IMR-90 (cell line): ENCODE results near the gene PCYT1A. TPM values are rescaled to one million over a fixed set of nuclear protein-coding genes. Genes with fewer than 3 reads are reported as not detected.

Experiments
- ATAC-seq: fragments of 200-7000 bp; cut with Tn5 transposase; 2 replicates; pipeline ENCODE4 v1.9.1; 2020; ENCODE audit warnings: low read depth, mild to moderate bottlenecking, moderate library complexity
- BruUV-seq: library from RNA; stranded (reverse); fragments of 400-500 nt; replicated peaks from 2 replicates; lab custom pipeline; 2021; lab: Mats Ljungman, UMichigan
- CTCF ChIA-PET: fragments of 300-600 bp; formaldehyde crosslinking; extraction: SDS; loops from one replicate; lab custom pipeline; 2021; ENCODE audit warnings: antibody characterized with exemption; lab: Yijun Ruan, JAX
- POLR2A ChIA-PET: fragments of 300-600 bp; sonication (Branson Sonifier 250); formaldehyde crosslinking; loops from one replicate; lab custom pipeline; 2022; ENCODE audit warnings: antibody characterized with exemption; ENCODE audit not compliant: unreplicated experiment; lab: Charles Lee
- DNase-seq: peaks from one replicate; pipeline ENCODE4 v3.0.0; 2013
- H2AFZ ChIP-seq: replicated peaks from 2 replicates; pipeline ENCODE3; 2013; ENCODE audit warnings: low read length, mild to moderate bottlenecking; ENCODE audit not compliant: poor library complexity
- H2AK5ac ChIP-seq: 2 replicates; pipeline ENCODE4 v1.6.1; 2013; ENCODE audit warnings: low read depth, low read length, inconsistent platforms
- H2AK9ac ChIP-seq: replicated peaks from 2 replicates; pipeline ENCODE3; 2013; ENCODE audit warnings: mild to moderate bottlenecking, low read depth, low read length, moderate library complexity; ENCODE audit not compliant: poor library complexity
- H2BK120ac ChIP-seq: 2 replicates; pipeline ENCODE4 v1.6.1; 2013; ENCODE audit warnings: low read depth, low read length, inconsistent platforms
- H2BK15ac ChIP-seq: 3 replicates; pipeline ENCODE4 v1.6.1; 2013; ENCODE audit warnings: low read depth, low read length, inconsistent platforms
- H2BK20ac ChIP-seq: 2 replicates; pipeline ENCODE4 v1.6.1; 2013; ENCODE audit warnings: low read depth, mild to moderate bottlenecking, inconsistent platforms, low read length, moderate library complexity
- H2BK5ac ChIP-seq: 2 replicates; pipeline ENCODE4 v1.6.1; 2013; ENCODE audit warnings: mild to moderate bottlenecking, low read depth, low read length, inconsistent platforms; ENCODE audit not compliant: poor library complexity, severe bottlenecking
- H3K14ac ChIP-seq: replicated peaks from 2 replicates; pipeline ENCODE4 v1.6.1; 2013; ENCODE audit warnings: low read depth, low read length, inconsistent platforms
- H3K18ac ChIP-seq: 2 replicates; pipeline ENCODE4 v1.6.1; 2013; ENCODE audit warnings: low read depth, low read length, control low read depth
- H3K23ac ChIP-seq: 2 replicates; pipeline ENCODE4 v1.6.1; 2013; ENCODE audit warnings: low read depth, low read length, inconsistent platforms
- H3K27ac ChIP-seq: 2 replicates; pipeline ENCODE4 v1.5.1; 2013; ENCODE audit warnings: mild to moderate bottlenecking, control low read depth, low read length; ENCODE audit not compliant: insufficient read depth
- H3K27me3 ChIP-seq: 2 replicates; pipeline ENCODE4 v1.6.1; 2013; ENCODE audit warnings: low read length; ENCODE audit not compliant: control insufficient read depth, insufficient read depth
- H3K36me3 ChIP-seq: 2 replicates; pipeline ENCODE4 v1.6.1; 2013; ENCODE audit warnings: low read length, mixed read lengths; ENCODE audit not compliant: control insufficient read depth, insufficient read depth
- H3K4ac ChIP-seq: 2 replicates; pipeline ENCODE4 v1.6.1; 2013; ENCODE audit warnings: low read depth, low read length, inconsistent platforms
- H3K4me1 ChIP-seq: 2 replicates; pipeline ENCODE4 v1.6.1; 2013; ENCODE audit warnings: low read length, mixed read lengths; ENCODE audit not compliant: control insufficient read depth, insufficient read depth
- H3K4me2 ChIP-seq: 2 replicates; pipeline ENCODE4 v1.6.1; 2013; ENCODE audit warnings: low read depth, mild to moderate bottlenecking, control low read depth, low read length, moderate library complexity
- H3K4me3 ChIP-seq: 2 replicates; pipeline ENCODE4 v1.5.1; 2013; ENCODE audit warnings: low read depth, mild to moderate bottlenecking, control low read depth, low read length, moderate library complexity; ENCODE audit not compliant: insufficient read depth
- H3K56ac ChIP-seq: 2 replicates; pipeline ENCODE4 v1.6.1; 2013; ENCODE audit warnings: low read length, inconsistent platforms; ENCODE audit not compliant: insufficient read depth; ENCODE audit errors: extremely low read depth
- H3K79me1 ChIP-seq, 2 experiments: 2 replicates each; pipeline ENCODE4 v1.6.1; 2013; ENCODE audit warnings: low read length in 2 of 2, inconsistent platforms in 1 of 2, low read depth in 1 of 2
- H3K9ac ChIP-seq: 2 replicates; pipeline ENCODE4 v1.6.1; 2013; ENCODE audit warnings: low read depth, low read length, control low read depth
- H3K9me1 ChIP-seq: 2 replicates; pipeline ENCODE4 v1.6.1; 2013; ENCODE audit warnings: low read length, inconsistent platforms; ENCODE audit not compliant: insufficient read depth
- H3K9me3 ChIP-seq: 2 replicates; pipeline ENCODE4 v1.6.1; 2013; ENCODE audit warnings: low read length; ENCODE audit not compliant: control insufficient read depth, insufficient read depth
- H4K20me1 ChIP-seq: 2 replicates; pipeline ENCODE4 v1.6.1; 2013; ENCODE audit warnings: low read length, inconsistent platforms; ENCODE audit not compliant: insufficient read depth
- H4K5ac ChIP-seq: 2 replicates; pipeline ENCODE4 v1.6.1; 2013; ENCODE audit warnings: mild to moderate bottlenecking, low read depth, low read length, control low read depth
- H4K8ac ChIP-seq, 2 experiments: 2 replicates each; pipeline ENCODE4 v1.6.1; 2013; ENCODE audit warnings: low read depth in 2 of 2, low read length in 2 of 2, control low read depth in 1 of 2, inconsistent platforms in 1 of 2
- H4K91ac ChIP-seq: 2 replicates; pipeline ENCODE4 v1.6.1; 2013; ENCODE audit warnings: low read depth, low read length, inconsistent platforms; ENCODE audit not compliant: insufficient read depth
- BHLHE40 ChIP-seq: fragments of 150-350 bp; IDR thresholded peaks from 2 replicates; pipeline ENCODE4 v1.6.1; 2016; ENCODE audit warnings: mild to moderate bottlenecking, low read depth, low read length
- CEBPB ChIP-seq: IDR thresholded peaks from 2 replicates; pipeline ENCODE4 v1.6.1; 2012; ENCODE audit warnings: low read depth, low read length, improper control_type of control experiment
- CHD1 ChIP-seq: IDR thresholded peaks from 2 replicates; pipeline ENCODE4 v1.6.1; 2012; ENCODE audit warnings: low read depth, low read length, improper control_type of control experiment
- FOS ChIP-seq: fragments of 150-350 bp; IDR thresholded peaks from 2 replicates; pipeline ENCODE4 v1.6.1; 2016; ENCODE audit warnings: low read depth, low read length
- MAFK ChIP-seq: IDR thresholded peaks from 2 replicates; pipeline ENCODE4 v1.6.1; 2012; ENCODE audit warnings: low read depth, low read length, improper control_type of control experiment
- MAZ ChIP-seq: IDR thresholded peaks from 2 replicates; pipeline ENCODE4 v1.6.1; 2012; ENCODE audit warnings: low read depth, mild to moderate bottlenecking, low read length, improper control_type of control experiment, moderate library complexity, borderline replicate concordance
- MXI1 ChIP-seq: IDR thresholded peaks from 2 replicates; pipeline ENCODE4 v1.6.1; 2012; ENCODE audit warnings: low read depth, mild to moderate bottlenecking, low read length, moderate library complexity, borderline replicate concordance
- NFE2L2 ChIP-seq: fragments of 150-350 bp; IDR thresholded peaks from 2 replicates; pipeline ENCODE4 v1.6.1; 2016; ENCODE audit warnings: low read depth, mild to moderate bottlenecking, low read length
- POLR2A ChIP-seq: IDR thresholded peaks from 2 replicates; pipeline ENCODE4 v1.6.1; 2012; ENCODE audit warnings: mild to moderate bottlenecking, low read depth, low read length
- RAD21 ChIP-seq: IDR thresholded peaks from 2 replicates; pipeline ENCODE4 v1.6.1; 2012; ENCODE audit warnings: low read length, improper control_type of control experiment
- RCOR1 ChIP-seq: IDR thresholded peaks from 2 replicates; pipeline ENCODE4 v1.6.1; 2012; ENCODE audit warnings: mild to moderate bottlenecking, low read length, improper control_type of control experiment; ENCODE audit not compliant: insufficient replicate concordance
- RFX5 ChIP-seq: IDR thresholded peaks from 2 replicates; pipeline ENCODE4 v1.8.0; 2012; ENCODE audit warnings: low read depth, mild to moderate bottlenecking, low read length, moderate library complexity
- SMC3 ChIP-seq: fragments of 150-350 bp; IDR thresholded peaks from 2 replicates; pipeline ENCODE4 v1.6.1; 2016; ENCODE audit warnings: low read depth, mild to moderate bottlenecking, antibody characterized with exemption, low read length, moderate library complexity
- WGBS, 2 experiments: methylation state at CpG; one replicate each; pipeline versions ENCODE4 v1.1.5 to v1.1.7; 2013; ENCODE audit warnings: missing lambda C conversion rate in 2 of 2; ENCODE audit not compliant: insufficient read length in 1 of 2; ENCODE audit errors: extremely low coverage in 2 of 2; 5-methylcytosine and 5-hydroxymethylcytosine counted together
- dilution Hi-C: fragments of 300-500 bp; cut with HindIII; formaldehyde crosslinking; loops from one replicate; pipeline ENCODE4 v1.14.3; 2018; ENCODE audit warnings: low sequenced_read_pairs; ENCODE audit not compliant: unreplicated experiment
- in situ Hi-C: fragments of 300-500 bp; cut with MboI; formaldehyde crosslinking; loops from 3 replicates; pipeline ENCODE4 v1.14.3; 2019; ENCODE audit warnings: low sequenced_read_pairs, inconsistent platforms, mixed read lengths
- intact Hi-C: fragments of 100-400 bp; cut with micrococcal nuclease; formaldehyde crosslinking; loops from 2 replicates; pipeline ENCODE4 v1.10.0; 2022
- polyA plus RNA-seq, 3 experiments: library from polyadenylated mRNA; depleted of rRNA; stranded (reverse); fragments of >200 nt; gene quantifications; 2 replicates each; pipeline ENCODE4 v1.2.3, GENCODE V29; 2012; ENCODE audit warnings: low replicate concordance in 1 of 3
- total RNA-seq: library from RNA; depleted of rRNA; stranded (reverse); fragments of >200 nt; gene quantifications from 2 replicates; pipeline ENCODE4 v1.2.3, GENCODE V29; 2012
- TF ChIP-seq, protein P1 (sequence below): fragments of 150-350 bp; IDR thresholded peaks from 2 replicates; pipeline ENCODE4 v1.6.1; 2017; ENCODE audit warnings: mild to moderate bottlenecking, antibody characterized with exemption, low read length, low read depth
- TF ChIP-seq, protein P2 (sequence below): conservative IDR thresholded peaks from 2 replicates; pipeline ENCODE4 v1.5.1; 2012; ENCODE audit warnings: mild to moderate bottlenecking, low read depth, low read length, improper control_type of control experiment
- TF ChIP-seq, protein P3 (sequence below): fragments of 150-350 bp; IDR thresholded peaks from 2 replicates; pipeline ENCODE4 v1.6.1; 2016; ENCODE audit warnings: low read depth, mild to moderate bottlenecking, low read length, moderate library complexity, borderline replicate concordance

The PCYT1A gene
- total and polyA plus RNA-seq, 2 of the 4 experiments (the other 2 are of a cell fraction): 62.8 to 127 TPM

DNA sequence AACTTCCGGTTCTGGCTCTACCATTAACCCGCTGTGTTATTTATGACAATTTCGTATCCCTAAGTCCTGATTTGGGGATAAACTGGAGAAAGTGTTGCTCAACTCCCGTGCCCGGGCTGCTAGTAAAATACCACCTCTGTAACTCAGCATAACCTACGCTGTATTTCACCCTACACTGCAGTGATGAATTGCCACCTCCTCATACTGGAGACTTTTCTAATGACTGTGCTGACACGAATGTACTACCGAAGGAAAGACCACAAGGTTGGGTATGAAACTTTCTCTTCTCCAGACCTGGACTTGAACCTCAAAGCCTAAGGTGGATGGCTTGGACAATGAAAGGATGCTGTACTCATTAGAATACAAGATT is 54.7 kb downstream of the PCYT1A start:
- Histone ChIP-seq H2BK120ac (no peak overlapping the region), H3K18ac (no peak overlapping the region), H4K91ac (no peak overlapping the region), H2BK5ac (no peak overlapping the region), H2AK5ac (no peak overlapping the region), H3K14ac (no peak overlapping the region), H2BK20ac (no peak overlapping the region), H3K79me1 (peaks cover 2 to 4% of the 10 kb centered on the region in 2 experiments; a peak in 1 of 4 replicates), H3K9ac (no peak overlapping the region), H3K4me2 (no peak overlapping the region), H3K27ac (no peak overlapping the region), H2BK15ac (no peak overlapping the region), H3K27me3 (no peaks in the 10 kb centered on the region), H3K9me3 (no peaks in the 10 kb centered on the region), H4K5ac (no peak overlapping the region), H4K8ac (no peak overlapping the region), H2AK9ac (no peak overlapping the region), H3K4ac (no peak overlapping the region), H3K9me1 (0 out of 2 replicates have a peak, but pooled peaks cover 5% of the 10 kb centered on the region), H3K4me1 (no peaks in the 10 kb centered on the region), H3K36me3 (peaks cover 21% of the 10 kb centered on the region), H2AFZ (no peak overlapping the region), H3K4me3 (no peak overlapping the region), H3K56ac (no peak overlapping the region), H3K23ac (no peak overlapping the region), H4K20me1 (no peaks in the 10 kb centered on the region)
- ChIA-PET CTCF (no interaction called here), POLR2A (no interaction called here)
- DNase-seq: no peak
- TF ChIP-seq MXI1: no peak
- no peak for TF ChIP-seq CHD1
- no peak for TF ChIP-seq SMC3
- no peak for TF ChIP-seq MAZ
- no peak for TF ChIP-seq CEBPB
- TF ChIP-seq NFE2L2: no peak
- no peak for TF ChIP-seq RCOR1
- TF ChIP-seq, protein P1, sequence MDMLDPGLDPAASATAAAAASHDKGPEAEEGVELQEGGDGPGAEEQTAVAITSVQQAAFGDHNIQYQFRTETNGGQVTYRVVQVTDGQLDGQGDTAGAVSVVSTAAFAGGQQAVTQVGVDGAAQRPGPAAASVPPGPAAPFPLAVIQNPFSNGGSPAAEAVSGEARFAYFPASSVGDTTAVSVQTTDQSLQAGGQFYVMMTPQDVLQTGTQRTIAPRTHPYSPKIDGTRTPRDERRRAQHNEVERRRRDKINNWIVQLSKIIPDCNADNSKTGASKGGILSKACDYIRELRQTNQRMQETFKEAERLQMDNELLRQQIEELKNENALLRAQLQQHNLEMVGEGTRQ: no peak
- TF ChIP-seq RFX5: no peak
- TF ChIP-seq MAFK: no peak
- TF ChIP-seq BHLHE40: no peak
- no peak for TF ChIP-seq RAD21
- no peak for TF ChIP-seq FOS
- no peak for TF ChIP-seq POLR2A
- TF ChIP-seq, protein P2, sequence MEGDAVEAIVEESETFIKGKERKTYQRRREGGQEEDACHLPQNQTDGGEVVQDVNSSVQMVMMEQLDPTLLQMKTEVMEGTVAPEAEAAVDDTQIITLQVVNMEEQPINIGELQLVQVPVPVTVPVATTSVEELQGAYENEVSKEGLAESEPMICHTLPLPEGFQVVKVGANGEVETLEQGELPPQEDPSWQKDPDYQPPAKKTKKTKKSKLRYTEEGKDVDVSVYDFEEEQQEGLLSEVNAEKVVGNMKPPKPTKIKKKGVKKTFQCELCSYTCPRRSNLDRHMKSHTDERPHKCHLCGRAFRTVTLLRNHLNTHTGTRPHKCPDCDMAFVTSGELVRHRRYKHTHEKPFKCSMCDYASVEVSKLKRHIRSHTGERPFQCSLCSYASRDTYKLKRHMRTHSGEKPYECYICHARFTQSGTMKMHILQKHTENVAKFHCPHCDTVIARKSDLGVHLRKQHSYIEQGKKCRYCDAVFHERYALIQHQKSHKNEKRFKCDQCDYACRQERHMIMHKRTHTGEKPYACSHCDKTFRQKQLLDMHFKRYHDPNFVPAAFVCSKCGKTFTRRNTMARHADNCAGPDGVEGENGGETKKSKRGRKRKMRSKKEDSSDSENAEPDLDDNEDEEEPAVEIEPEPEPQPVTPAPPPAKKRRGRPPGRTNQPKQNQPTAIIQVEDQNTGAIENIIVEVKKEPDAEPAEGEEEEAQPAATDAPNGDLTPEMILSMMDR: no peak
- TF ChIP-seq, protein P3, sequence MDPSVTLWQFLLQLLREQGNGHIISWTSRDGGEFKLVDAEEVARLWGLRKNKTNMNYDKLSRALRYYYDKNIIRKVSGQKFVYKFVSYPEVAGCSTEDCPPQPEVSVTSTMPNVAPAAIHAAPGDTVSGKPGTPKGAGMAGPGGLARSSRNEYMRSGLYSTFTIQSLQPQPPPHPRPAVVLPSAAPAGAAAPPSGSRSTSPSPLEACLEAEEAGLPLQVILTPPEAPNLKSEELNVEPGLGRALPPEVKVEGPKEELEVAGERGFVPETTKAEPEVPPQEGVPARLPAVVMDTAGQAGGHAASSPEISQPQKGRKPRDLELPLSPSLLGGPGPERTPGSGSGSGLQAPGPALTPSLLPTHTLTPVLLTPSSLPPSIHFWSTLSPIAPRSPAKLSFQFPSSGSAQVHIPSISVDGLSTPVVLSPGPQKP: no peak
- dilution Hi-C loops (no loop called here), intact Hi-C loops (no loop called here), in situ Hi-C loops (no loop called here)
- WGBS, 2 experiments: no CpG with 5 or more reads among the region's 8 CpGs
- ATAC-seq: no peak
- no TSS peak for BruUV-seq
